SU-DHL-6 (cell line): ENCODE results near the gene HMGA1.

Experiments
- CTCF ChIP-seq: fragments of 200-600 bp; sonication (generic); IDR thresholded peaks from one replicate; pipeline ENCODE4 v1.5.1; 2017; ENCODE audit warnings: antibody characterized with exemption, mild to moderate bottlenecking, low read length, moderate library complexity; ENCODE audit not compliant: insufficient read depth, poor library complexity, severe bottlenecking
- EZH2phosphoT487 ChIP-seq: fragments of 200-600 bp; sonication (generic), shearing (Covaris generic); conservative IDR thresholded peaks from 2 replicates; pipeline ENCODE4 v1.6.1; 2018; ENCODE audit warnings: mild to moderate bottlenecking, antibody characterized with exemption, low read length, moderate library complexity, mixed read lengths

- TF ChIP-seq CTCF (no peak), EZH2phosphoT487 (no peak)
Measured at GRCh38 chr6:34243131-34243771, 6.6 kb downstream of the HMGA1 start.
